Progenitor cell of endocrine pancreas (in vitro differentiated cells): Measurements from ENCODE around the gene SUN1. TPM values are rescaled to one million over a fixed set of nuclear protein-coding genes. Genes with fewer than 3 reads are reported as not detected.

Source experiments
- DNase-seq: peaks from one replicate; pipeline ENCODE4 v3.0.0; 2021; ENCODE audit warnings: low spot score; ENCODE audit not compliant: unreplicated experiment
- H3K27ac Mint-ChIP-seq: 2 replicates; pipeline ENCODE4 v1.8.0; 2021; ENCODE audit warnings: mild to moderate bottlenecking, moderate library complexity, mixed read lengths
- H3K27me3 Mint-ChIP-seq: 2 replicates; pipeline ENCODE4 v1.8.0; 2021; ENCODE audit warnings: mixed read lengths
- H3K36me3 Mint-ChIP-seq: 2 replicates; pipeline ENCODE4 v1.8.0; 2022; ENCODE audit warnings: mixed read lengths; ENCODE audit not compliant: insufficient read depth
- H3K4me1 Mint-ChIP-seq: 2 replicates; pipeline ENCODE4 v1.8.0; 2021; ENCODE audit warnings: low read depth, mixed read lengths
- H3K4me3 Mint-ChIP-seq: 2 replicates; pipeline ENCODE4 v1.8.0; 2021; ENCODE audit warnings: low read depth, mild to moderate bottlenecking, moderate library complexity, mixed read lengths
- H3K9me3 Mint-ChIP-seq: 2 replicates; pipeline ENCODE4 v1.8.0; 2021; ENCODE audit warnings: low read depth, mixed read lengths
- total RNA-seq: library from RNA; stranded (reverse); gene quantifications from 2 replicates; pipeline ENCODE4 v1.2.1, GENCODE V29; 2021
- TF ChIP-seq, protein P1 (sequence below): fragments of 200-600 bp; sonication (generic); IDR thresholded peaks from one replicate; pipeline ENCODE4 v1.5.0; 2021; ENCODE audit warnings: antibody characterized with exemption, mild to moderate bottlenecking; ENCODE audit not compliant: unreplicated experiment

The SUN1 gene
- total RNA-seq, 1 donor from 2014 or later: 152 TPM

- Mint-ChIP-seq H3K27ac (no peak overlapping the region), H3K36me3 (peaks cover 53% of the 10 kb centered on the region), H3K4me3 (no peak overlapping the region), H3K9me3 (peaks cover 3% of the 10 kb centered on the region), H3K27me3 (no peaks in the 10 kb centered on the region), H3K4me1 (peaks cover 5% of the 10 kb centered on the region)
- DNase-seq: no peak
- TF ChIP-seq, protein P1, sequence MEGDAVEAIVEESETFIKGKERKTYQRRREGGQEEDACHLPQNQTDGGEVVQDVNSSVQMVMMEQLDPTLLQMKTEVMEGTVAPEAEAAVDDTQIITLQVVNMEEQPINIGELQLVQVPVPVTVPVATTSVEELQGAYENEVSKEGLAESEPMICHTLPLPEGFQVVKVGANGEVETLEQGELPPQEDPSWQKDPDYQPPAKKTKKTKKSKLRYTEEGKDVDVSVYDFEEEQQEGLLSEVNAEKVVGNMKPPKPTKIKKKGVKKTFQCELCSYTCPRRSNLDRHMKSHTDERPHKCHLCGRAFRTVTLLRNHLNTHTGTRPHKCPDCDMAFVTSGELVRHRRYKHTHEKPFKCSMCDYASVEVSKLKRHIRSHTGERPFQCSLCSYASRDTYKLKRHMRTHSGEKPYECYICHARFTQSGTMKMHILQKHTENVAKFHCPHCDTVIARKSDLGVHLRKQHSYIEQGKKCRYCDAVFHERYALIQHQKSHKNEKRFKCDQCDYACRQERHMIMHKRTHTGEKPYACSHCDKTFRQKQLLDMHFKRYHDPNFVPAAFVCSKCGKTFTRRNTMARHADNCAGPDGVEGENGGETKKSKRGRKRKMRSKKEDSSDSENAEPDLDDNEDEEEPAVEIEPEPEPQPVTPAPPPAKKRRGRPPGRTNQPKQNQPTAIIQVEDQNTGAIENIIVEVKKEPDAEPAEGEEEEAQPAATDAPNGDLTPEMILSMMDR: no peak
Observed at GRCh38 chr7:861222-861621, 28.9 kb downstream of the SUN1 start.

DNA sequence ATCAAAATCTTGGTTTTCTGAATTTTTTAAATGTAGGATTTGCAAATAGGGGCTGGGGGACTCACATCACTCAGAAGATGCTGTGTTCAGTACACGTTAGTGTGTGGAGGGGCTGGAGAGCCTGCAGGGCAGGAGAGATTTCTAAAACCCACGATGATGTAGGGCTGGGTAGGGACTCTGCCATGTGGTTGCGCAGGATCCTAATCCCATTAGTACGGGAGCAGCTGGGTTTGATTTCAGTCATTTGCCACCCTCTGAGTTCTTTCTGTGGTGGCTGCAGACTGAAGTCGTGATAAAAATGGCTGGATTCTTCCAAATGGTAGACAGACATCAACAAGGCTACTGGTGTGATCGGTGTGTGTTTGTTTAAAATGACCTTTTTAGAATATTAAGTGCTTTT is 29.9 kb downstream of the SUN1 start:
- Mint-ChIP-seq H3K4me1 (peaks cover 5% of the 10 kb centered on the region), H3K27ac (no peak overlapping the region), H3K4me3 (no peak overlapping the region), H3K9me3 (peaks cover 3% of the 10 kb centered on the region), H3K36me3 (peaks cover 56% of the 10 kb centered on the region), H3K27me3 (no peaks in the 10 kb centered on the region)
- TF ChIP-seq, protein P1: no peak
- DNase-seq: no peak

GRCh38 chr7:863106-863505 is 30.8 kb downstream of the SUN1 start:
- Mint-ChIP-seq H3K4me3 (no peak overlapping the region), H3K27me3 (no peaks in the 10 kb centered on the region)
- TF ChIP-seq, protein P1: no peak

DNA sequence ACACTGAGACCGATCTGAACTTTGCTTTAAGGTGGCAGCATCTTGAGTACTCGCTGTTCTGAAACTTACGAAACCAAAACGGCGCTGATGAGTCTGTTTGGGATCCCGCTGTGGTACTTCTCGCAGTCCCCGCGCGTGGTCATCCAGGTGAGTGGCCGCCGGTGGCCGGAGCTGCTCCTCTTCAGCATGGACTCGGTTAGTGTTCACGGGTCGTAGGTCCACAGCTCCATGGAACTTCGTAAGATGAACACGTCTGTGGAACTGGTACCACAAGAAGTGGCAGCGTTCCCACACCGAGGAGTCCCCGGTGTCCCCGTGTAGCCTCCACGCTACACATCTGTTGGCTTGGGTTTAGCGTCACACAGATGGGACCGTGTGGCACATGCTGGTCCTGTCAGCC is 33.6 kb downstream of the SUN1 start:
- peaks cover 43% of the 10 kb centered on the region for H3K36me3 Mint-ChIP-seq
- peak overlapping the region; percentile 89 for H3K27ac Mint-ChIP-seq
- no peaks in the 10 kb centered on the region for H3K27me3 Mint-ChIP-seq

More at GRCh38 chr7:863106-863505, 30.8 kb downstream of the SUN1 start:
- Mint-ChIP-seq H3K36me3 (peaks cover 59% of the 10 kb centered on the region), H3K4me1 (peaks cover 5% of the 10 kb centered on the region), H3K27ac (no peak overlapping the region), H3K9me3 (peaks cover 3% of the 10 kb centered on the region)
- DNase-seq: no peak

DNA sequence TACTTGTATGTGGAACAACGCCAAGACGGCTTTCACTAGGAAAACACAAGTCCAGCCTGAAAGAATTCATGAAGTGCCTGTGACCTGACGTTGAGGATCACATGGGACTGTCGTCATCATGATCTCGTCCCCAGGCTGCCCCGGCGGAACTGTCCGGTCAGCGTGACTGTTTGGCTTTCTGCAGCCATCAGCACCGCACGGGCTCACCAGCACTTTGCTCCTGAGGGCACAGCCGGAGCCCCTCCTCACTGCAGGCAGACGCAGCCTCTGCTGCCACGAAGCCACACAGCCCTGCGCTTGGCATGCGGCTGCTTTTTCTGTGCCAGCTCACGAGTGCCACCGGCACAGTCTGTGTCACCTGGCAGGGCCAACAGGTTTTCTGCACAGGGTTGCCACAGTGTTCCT is 34.7 kb downstream of the SUN1 start:
- H3K27me3 Mint-ChIP-seq: no peaks in the 10 kb centered on the region
- H3K27ac Mint-ChIP-seq: no peak overlapping the region
- no peak overlapping the region for H3K4me3 Mint-ChIP-seq
- TF ChIP-seq, protein P1: no peak
- H3K36me3 Mint-ChIP-seq: peaks cover 35% of the 10 kb centered on the region
- no peaks in the 10 kb centered on the region for H3K4me1 Mint-ChIP-seq
- no peaks in the 10 kb centered on the region for H3K9me3 Mint-ChIP-seq
- no peak for DNase-seq

More for the DNA sequence above, 33.6 kb downstream of the SUN1 start:
- peaks cover 5% of the 10 kb centered on the region for H3K4me1 Mint-ChIP-seq
- H3K9me3 Mint-ChIP-seq: peaks cover 3% of the 10 kb centered on the region
- H3K4me3 Mint-ChIP-seq: no peak overlapping the region
- DNase-seq: no peak
- TF ChIP-seq, protein P1: no peak
